GM12872 (cell line): ENCODE measurements around the gene GMPR2.

ENCODE experiments used
- TF ChIP-seq, protein P1 (sequence below): IDR thresholded peaks from 3 replicates; pipeline ENCODE4 v1.5.1; 2011; ENCODE audit warnings: low read depth, mild to moderate bottlenecking, low read length, moderate library complexity; ENCODE audit not compliant: insufficient read depth

GMPR2 gene

DNA sequence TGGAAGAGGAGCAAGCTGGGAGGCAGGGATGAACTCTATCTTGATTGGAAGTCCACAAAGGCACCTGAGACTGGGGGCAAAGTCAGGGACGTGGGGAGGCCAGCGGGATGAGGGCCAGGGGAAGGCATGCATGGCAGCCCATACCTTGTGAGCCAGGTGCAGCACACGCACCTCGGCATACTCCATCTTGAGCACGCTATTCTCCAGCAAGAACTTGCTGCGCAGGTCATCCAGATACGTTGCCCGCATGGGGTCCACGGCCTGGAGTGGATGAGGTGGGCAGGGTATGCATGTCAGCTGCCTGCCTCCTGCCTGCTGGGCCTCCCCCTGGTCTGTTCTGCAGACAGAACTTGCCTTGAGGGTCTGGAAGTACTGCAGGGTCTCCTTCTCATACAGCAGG is 34.8 kb downstream of the GMPR2 start:
- TF ChIP-seq, protein P1, sequence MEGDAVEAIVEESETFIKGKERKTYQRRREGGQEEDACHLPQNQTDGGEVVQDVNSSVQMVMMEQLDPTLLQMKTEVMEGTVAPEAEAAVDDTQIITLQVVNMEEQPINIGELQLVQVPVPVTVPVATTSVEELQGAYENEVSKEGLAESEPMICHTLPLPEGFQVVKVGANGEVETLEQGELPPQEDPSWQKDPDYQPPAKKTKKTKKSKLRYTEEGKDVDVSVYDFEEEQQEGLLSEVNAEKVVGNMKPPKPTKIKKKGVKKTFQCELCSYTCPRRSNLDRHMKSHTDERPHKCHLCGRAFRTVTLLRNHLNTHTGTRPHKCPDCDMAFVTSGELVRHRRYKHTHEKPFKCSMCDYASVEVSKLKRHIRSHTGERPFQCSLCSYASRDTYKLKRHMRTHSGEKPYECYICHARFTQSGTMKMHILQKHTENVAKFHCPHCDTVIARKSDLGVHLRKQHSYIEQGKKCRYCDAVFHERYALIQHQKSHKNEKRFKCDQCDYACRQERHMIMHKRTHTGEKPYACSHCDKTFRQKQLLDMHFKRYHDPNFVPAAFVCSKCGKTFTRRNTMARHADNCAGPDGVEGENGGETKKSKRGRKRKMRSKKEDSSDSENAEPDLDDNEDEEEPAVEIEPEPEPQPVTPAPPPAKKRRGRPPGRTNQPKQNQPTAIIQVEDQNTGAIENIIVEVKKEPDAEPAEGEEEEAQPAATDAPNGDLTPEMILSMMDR, result no peak

DNA sequence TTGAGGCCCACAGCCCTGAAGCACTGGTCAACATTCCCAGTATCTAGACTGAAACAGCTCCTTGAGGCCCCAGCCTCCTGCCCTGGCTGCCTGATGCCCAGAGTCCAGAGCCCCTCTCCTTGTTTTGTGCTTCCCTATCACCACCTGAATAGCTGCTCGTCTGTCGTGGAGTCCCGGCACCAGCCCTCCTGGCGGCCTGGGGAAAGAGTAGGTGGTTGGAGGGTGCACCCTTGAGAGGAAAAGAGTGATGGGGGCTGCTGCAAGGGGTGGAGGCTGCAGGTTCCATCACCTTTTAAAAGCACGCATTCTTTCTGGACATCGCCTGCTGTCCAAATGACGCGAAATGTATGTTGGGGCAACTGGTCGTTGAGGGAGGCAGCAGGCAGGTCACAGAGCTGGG is 35.5 kb downstream of the GMPR2 start:
- TF ChIP-seq, protein P1, result no peak

DNA sequence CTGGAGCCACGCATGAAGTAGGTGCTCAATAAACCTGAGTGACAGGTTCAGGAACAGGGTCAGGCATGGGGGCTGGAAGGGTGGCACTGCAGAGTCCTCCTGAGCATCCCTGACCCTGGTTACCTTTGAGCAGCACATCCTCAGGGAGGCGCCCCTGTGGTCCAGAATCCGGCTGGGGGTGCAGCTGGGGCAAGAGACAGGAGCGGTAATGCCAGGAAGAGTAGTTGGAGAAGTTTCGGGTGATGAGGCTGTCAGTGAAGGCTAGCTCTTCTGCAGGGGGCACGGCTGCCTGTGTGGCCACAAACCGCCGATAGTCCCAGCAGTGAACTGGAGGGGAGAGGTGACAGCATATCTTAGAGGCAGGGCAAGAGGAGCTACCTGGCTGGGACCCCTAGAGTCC is 36.6 kb downstream of the GMPR2 start:
- TF ChIP-seq, protein P1, result no peak

DNA sequence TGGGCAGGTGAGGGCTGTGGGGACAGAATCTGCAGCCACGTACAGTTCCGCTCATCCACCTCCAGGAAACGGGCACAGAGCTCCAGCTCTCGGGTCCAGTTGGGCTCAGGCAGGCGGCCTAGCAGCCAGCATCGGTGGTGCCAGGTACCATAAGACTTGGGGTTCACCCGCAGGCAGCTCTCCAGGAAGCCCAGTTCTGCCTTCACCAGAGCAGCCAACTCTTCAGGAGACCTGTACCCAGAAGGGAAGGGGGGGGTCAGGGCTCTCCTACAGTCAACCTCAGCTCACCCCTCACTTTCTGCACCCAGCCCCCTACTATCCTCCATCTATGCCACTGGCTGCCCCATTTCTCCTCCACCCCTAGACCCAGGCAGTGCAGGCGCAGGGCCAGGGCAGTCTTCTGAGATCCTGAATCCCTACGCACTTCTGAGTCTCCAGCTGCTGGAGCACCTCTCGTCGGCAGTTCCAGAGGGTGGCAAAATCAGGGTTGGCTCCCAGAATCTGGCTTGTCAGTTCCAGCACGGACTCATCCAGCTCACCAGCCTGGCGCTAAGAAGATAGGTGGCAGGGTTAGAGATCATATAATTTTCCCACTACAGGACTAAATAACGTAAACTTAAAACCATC is 37.3 kb downstream of the GMPR2 start:
- TF ChIP-seq, protein P1, result no peak

DNA sequence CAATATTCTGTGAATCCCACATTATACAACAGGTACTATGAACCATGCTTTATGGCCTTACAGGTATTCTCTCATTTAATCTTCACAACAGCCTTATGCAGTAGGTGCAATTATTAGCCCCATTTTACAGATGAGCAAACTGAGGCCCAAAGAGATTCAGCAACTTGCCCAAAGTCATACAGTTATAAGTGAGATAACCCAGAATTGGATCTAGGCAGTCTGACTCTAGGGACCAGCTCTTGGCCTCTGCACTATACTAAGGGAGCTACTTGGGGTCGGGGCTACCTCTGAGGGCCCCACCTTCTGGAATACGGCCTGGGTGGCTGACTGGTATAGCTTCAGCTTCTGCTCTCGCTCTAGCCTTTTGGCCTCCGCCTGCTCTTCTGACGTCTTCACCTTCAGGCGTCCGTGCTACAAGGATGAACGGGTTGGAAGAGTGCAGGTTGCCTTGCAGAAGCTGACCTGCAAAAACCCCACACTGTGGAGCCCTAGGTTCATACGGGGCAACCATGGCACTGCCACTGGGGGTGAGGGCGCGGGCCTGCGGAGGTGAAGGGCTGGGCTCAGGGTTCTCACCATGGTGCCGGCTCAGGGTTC is 37.9 kb downstream of the GMPR2 start:
- TF ChIP-seq, protein P1, result no peak

DNA sequence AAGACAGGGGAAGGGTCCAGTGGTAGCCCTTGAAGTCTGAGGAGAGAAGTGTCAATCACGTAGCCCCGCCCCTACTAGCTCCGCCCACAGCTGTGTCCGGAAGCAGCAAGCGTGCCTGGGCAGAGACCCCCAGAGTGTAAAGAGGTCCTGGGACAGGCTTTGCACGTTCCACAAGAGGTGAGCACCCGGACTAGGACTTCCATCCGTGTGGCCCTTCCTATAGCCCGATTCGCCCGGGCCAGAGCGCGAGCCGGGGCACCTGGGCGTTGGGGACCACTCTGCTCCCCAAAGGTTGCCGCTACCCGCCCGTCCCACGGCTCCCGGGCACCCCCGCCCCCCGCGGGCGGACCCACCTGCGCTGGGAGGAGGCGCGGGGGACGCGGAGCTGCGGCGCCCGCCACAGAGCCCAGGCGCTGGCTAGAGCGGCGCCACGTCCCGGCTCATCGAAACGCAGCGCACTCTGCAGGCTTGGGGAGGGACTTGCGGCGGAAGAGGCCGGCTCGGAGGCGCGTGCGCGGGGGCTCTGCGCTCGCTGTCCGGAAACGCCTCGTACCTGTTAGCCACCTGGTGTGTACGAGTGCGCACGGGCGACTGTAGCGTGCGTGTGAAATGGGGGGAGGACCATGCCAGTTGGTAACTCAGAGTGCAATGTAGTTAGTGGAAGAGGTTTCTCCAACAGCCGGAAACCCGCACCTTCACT is 38.6 kb downstream of the GMPR2 start, which contains the start of gene RABGGTA:
TSS of gene RABGGTA (minus strand) at position 464 of the 700 bp plus-strand sequence. CDS start 482 bp downstream, outside the sequence.
- TF ChIP-seq, protein P1, result peak; percentile 86

DNA sequence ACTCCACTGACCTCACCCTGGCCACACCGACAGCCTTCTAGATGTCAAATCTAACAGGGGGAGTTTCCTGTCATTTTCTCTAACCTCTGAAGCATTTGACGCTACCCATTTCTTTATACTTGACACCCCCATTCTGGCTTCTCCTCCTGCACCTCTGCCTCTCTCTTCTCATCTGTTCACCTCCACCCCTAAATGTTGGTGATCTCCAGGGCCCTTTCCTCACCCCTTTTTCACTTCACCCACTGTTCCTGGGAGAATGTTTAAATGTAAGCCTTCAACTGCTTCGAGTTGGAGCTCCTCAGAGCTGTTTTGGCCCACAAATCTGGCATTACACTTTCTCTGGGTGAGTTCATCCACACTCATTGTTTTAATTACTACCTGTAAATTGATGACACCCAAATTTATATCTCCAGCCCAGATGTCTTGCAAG is 39.1 kb downstream of the GMPR2 start:
- TF ChIP-seq, protein P1, result no peak
